ENCODE measurements around the gene FNBP1L. TPM values are rescaled to one million over a fixed set of nuclear protein-coding genes. Genes with fewer than 3 reads are reported as not detected.

The FNBP1L gene
- total RNA-seq = under 1 TPM; 0.17 to 0.21 TPM

DNA sequence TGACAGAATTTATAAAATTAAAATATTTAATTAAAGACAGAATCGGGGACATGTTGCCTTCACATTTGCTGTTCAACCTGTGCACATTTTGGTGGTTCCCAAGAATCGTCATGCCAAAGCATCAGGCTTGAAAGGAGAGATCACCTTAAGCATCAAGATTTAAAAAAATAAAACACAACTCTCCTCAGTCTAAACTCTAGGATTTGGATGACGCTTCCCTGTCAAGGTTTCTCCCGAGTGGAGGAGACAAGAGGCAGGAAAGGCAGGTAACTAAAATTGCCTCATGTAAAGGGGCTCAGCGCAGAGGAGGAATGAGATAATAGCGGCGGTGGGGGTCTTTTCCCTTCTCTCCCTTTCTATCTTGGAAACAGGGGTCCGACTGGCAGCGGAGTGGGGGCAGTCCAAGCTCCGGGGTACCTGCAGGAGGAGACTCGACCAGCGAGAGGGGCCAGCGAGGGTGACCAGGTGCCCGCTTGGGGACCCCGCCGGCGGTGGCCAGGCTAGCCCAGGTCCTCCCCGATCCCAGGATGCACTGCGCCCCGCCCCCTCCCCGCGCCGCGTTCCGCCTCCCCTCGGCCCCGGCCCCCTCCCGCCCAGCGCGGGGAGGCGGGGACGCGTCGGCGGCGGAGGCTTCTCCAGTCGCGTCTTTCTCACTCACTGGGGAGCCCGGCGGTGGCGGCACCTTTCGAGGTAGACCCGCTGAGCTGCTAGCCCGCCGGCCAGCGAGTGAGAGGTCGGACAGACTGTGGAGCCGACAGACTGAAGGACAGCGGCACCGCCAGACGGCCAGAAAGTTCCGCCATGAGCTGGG is at the start of gene FNBP1L:
FNBP1L (plus strand) TSS at position 638 of the 811 bp plus-strand sequence; CDS start at position 802, 164 bp downstream.
- no peak within 1 kb of the TSS for H3K27ac Mint-ChIP-seq
- intact Hi-C loops (cut with micrococcal nuclease) = loop anchor here (2.0 to 10.0 kb wide), 2 partner anchors 103 to 967 kb away; partner anchors contain the start of genes ABCD3 and DR1
- CTCF ChIA-PET = interaction anchor here (0.7 to 1.4 kb wide), 4 partner anchors 14 to 182 kb away, joined by 3 to 5 read pairs (median 4); no protein-coding TSS in a partner anchor
- no peaks in the 10 kb centered on the region for H3K9me3 Mint-ChIP-seq
- H3K4me3 Mint-ChIP-seq = peak within 1 kb of the TSS; percentile 83
- DNase-seq = peak; percentile 59
- peaks cover 42% of the 10 kb centered on the region for H3K27me3 Mint-ChIP-seq (ENCODE audit: low read depth)
- H3K36me3 Mint-ChIP-seq (ENCODE audit: low read depth) = peaks cover 3% of the 10 kb centered on the region
- peaks cover 10% of the 10 kb centered on the region for H3K4me1 Mint-ChIP-seq (ENCODE audit: low read depth)

DNA sequence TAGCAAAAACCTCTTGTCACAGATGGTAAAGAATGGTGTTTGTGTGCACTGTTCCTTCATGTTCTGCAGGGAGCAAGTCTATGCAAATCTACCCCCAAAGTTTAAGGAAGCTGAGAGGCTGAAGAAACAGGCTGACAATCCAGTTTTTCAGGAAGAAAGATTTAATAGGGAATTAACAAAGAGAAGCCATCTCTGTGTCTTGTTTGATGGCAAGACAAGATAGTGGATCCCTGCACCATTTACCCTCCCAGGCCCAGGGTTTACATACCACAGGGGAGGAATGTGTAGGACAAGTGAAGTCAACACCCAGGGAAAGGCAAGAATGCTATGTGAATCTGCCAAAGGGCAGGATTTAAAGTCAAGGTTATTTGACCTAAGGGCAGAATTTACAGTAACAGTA is 48.1 kb upstream of the FNBP1L start:
- no peak for DNase-seq
- intact Hi-C loops (cut with micrococcal nuclease) = no loop called here
- Mint-ChIP-seq H3K36me3 (ENCODE audit: low read depth) (no peaks in the 10 kb centered on the region), H3K27ac (no peak overlapping the region), H3K4me3 (no peak overlapping the region), H3K27me3 (ENCODE audit: low read depth) (no peaks in the 10 kb centered on the region), H3K9me3 (peaks cover 1% of the 10 kb centered on the region), H3K4me1 (ENCODE audit: low read depth) (no peaks in the 10 kb centered on the region)
- CTCF ChIA-PET = no interaction called here

- no peaks in the 10 kb centered on the region for H3K36me3 Mint-ChIP-seq (ENCODE audit: low read depth)
- intact Hi-C loops (cut with micrococcal nuclease) = no loop called here
- H3K9me3 Mint-ChIP-seq = peaks cover 7% of the 10 kb centered on the region
- no peaks in the 10 kb centered on the region for H3K4me1 Mint-ChIP-seq (ENCODE audit: low read depth)
- H3K4me3 Mint-ChIP-seq = no peak overlapping the region
- H3K27me3 Mint-ChIP-seq (ENCODE audit: low read depth) = peaks cover 3% of the 10 kb centered on the region
- CTCF ChIA-PET = no interaction called here
- H3K27ac Mint-ChIP-seq = no peak overlapping the region
- no peak for DNase-seq
Observed at GRCh38 chr1:93408203-93408602, 39.7 kb upstream of the FNBP1L start.

DNA sequence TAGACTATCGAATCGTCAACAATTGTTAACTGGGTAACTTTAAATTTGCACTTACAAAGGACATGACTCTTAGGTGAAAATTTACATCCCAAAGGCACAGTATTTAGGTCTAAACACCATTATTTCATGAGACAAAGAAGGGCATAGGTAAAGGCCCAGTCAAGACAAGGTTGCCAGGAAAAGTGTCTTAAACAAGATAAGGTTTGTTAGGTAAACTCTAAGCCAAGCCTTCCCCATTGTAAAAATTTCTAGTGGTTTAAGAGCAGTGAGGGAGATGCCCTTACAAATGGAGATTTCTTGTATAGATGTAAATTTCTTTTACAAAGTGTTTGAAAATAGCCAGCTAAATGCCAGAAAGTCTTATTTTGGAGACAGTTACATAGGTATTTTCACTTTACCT is 36.9 kb upstream of the FNBP1L start:
- intact Hi-C loops (cut with micrococcal nuclease) = no loop called here
- H3K36me3 Mint-ChIP-seq (ENCODE audit: low read depth) = no peaks in the 10 kb centered on the region
- H3K4me1 Mint-ChIP-seq (ENCODE audit: low read depth) = no peaks in the 10 kb centered on the region
- H3K9me3 Mint-ChIP-seq = peaks cover 7% of the 10 kb centered on the region
- DNase-seq = no peak
- H3K27me3 Mint-ChIP-seq (ENCODE audit: low read depth) = peaks cover 5% of the 10 kb centered on the region
- no peak overlapping the region for H3K4me3 Mint-ChIP-seq
- no peak overlapping the region for H3K27ac Mint-ChIP-seq
- CTCF ChIA-PET = no interaction called here

- DNase-seq = no peak
- H3K27me3 Mint-ChIP-seq (ENCODE audit: low read depth) = peaks cover 2% of the 10 kb centered on the region
- intact Hi-C loops (cut with micrococcal nuclease) = no loop called here
- no peaks in the 10 kb centered on the region for H3K36me3 Mint-ChIP-seq (ENCODE audit: low read depth)
- CTCF ChIA-PET = interaction anchor here (1.8 kb wide), 1 partner anchor 110 kb away, joined by 9 read pairs; no protein-coding TSS in a partner anchor
- H3K4me1 Mint-ChIP-seq (ENCODE audit: low read depth) = no peaks in the 10 kb centered on the region
- H3K27ac Mint-ChIP-seq = no peak overlapping the region
- H3K4me3 Mint-ChIP-seq = no peak overlapping the region
- H3K9me3 Mint-ChIP-seq = no peaks in the 10 kb centered on the region
Observed at GRCh38 chr1:93414749-93415148, 33.2 kb upstream of the FNBP1L start.

GRCh38 chr1:93415296-93415695 is 32.6 kb upstream of the FNBP1L start:
- DNase-seq = no peak
- H3K4me1 Mint-ChIP-seq (ENCODE audit: low read depth) = no peaks in the 10 kb centered on the region
- intact Hi-C loops (cut with micrococcal nuclease) = no loop called here
- no peaks in the 10 kb centered on the region for H3K9me3 Mint-ChIP-seq
- no peaks in the 10 kb centered on the region for H3K36me3 Mint-ChIP-seq (ENCODE audit: low read depth)
- CTCF ChIA-PET = interaction anchor here (0.8 to 1.8 kb wide), 3 partner anchors 12 to 397 kb away, joined by 3 to 9 read pairs (median 4); no protein-coding TSS in a partner anchor
- no peak overlapping the region for H3K27ac Mint-ChIP-seq
- peaks cover 2% of the 10 kb centered on the region for H3K27me3 Mint-ChIP-seq (ENCODE audit: low read depth)
- H3K4me3 Mint-ChIP-seq = no peak overlapping the region

DNA sequence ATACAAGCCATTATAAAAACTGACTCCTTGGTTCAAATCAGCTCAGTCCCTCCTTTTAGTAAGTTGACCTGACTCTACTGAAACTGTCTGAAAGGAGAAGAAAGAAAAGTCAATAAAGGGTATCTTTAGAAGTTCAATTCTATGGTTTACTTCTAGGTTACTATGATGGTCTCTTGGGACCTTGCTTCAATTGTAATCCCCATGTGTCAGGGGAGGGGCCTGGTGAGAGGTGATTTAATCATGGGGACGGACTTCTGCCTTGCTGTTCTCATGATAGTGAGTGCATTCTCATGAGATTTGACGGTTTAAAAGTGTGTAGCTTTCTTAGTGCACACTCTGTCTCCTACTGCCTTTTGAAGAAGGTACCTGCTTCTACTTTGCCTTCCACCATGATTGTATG is 31.7 kb upstream of the FNBP1L start:
- Mint-ChIP-seq H3K36me3 (ENCODE audit: low read depth) (no peaks in the 10 kb centered on the region), H3K9me3 (no peaks in the 10 kb centered on the region), H3K4me3 (no peak overlapping the region), H3K27ac (no peak overlapping the region), H3K27me3 (ENCODE audit: low read depth) (peaks cover 8% of the 10 kb centered on the region), H3K4me1 (ENCODE audit: low read depth) (no peaks in the 10 kb centered on the region)
- no peak for DNase-seq
- intact Hi-C loops (cut with micrococcal nuclease) = no loop called here
- CTCF ChIA-PET = interaction anchor here (1.8 kb wide), 1 partner anchor 112 kb away, joined by 9 read pairs; no protein-coding TSS in a partner anchor

GRCh38 chr1:93419344-93419743 is 28.6 kb upstream of the FNBP1L start:
- peaks cover 5% of the 10 kb centered on the region for H3K27me3 Mint-ChIP-seq (ENCODE audit: low read depth)
- no peaks in the 10 kb centered on the region for H3K9me3 Mint-ChIP-seq
- H3K27ac Mint-ChIP-seq = no peak overlapping the region
- no peaks in the 10 kb centered on the region for H3K4me1 Mint-ChIP-seq (ENCODE audit: low read depth)
- no peak for DNase-seq
- H3K4me3 Mint-ChIP-seq = no peak overlapping the region
- intact Hi-C loops (cut with micrococcal nuclease) = no loop called here
- no peaks in the 10 kb centered on the region for H3K36me3 Mint-ChIP-seq (ENCODE audit: low read depth)
- CTCF ChIA-PET = interaction anchor here (0.6 to 0.8 kb wide), 2 partner anchors 15 to 163 kb away, joined by 3 read pairs; no protein-coding TSS in a partner anchor

- H3K27me3 Mint-ChIP-seq (ENCODE audit: low read depth) = peaks cover 5% of the 10 kb centered on the region
- no peak overlapping the region for H3K4me3 Mint-ChIP-seq
- H3K36me3 Mint-ChIP-seq (ENCODE audit: low read depth) = no peaks in the 10 kb centered on the region
- CTCF ChIA-PET = no interaction called here
- no peaks in the 10 kb centered on the region for H3K4me1 Mint-ChIP-seq (ENCODE audit: low read depth)
- no peaks in the 10 kb centered on the region for H3K9me3 Mint-ChIP-seq
- intact Hi-C loops (cut with micrococcal nuclease) = no loop called here
- no peak for DNase-seq
- H3K27ac Mint-ChIP-seq = no peak overlapping the region
Observed at GRCh38 chr1:93420400-93420799, 27.5 kb upstream of the FNBP1L start.

DNA sequence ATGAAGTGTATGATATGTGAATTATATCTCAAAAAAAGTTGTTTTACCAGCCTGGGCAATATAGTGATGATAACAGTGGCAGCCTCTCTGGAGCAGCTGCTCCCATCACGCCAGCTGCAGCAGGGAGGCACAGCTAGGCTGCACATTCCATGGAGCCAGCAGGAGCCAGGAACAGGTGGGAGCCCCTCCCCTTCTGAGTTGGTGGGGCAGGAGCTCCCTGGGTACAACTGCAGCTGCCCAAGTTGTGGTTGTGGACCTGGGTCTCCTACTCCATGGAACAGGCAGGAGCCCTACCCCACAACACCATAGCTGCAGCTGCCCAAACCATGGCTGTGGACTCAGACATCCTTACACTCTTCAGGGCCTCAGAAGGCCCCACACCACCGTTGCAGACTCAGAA is 21.7 kb upstream of the FNBP1L start:
- Mint-ChIP-seq H3K36me3 (ENCODE audit: low read depth) (no peaks in the 10 kb centered on the region), H3K9me3 (no peaks in the 10 kb centered on the region), H3K4me3 (no peak overlapping the region), H3K27me3 (ENCODE audit: low read depth) (peaks cover 2% of the 10 kb centered on the region), H3K27ac (no peak overlapping the region), H3K4me1 (ENCODE audit: low read depth) (no peaks in the 10 kb centered on the region)
- CTCF ChIA-PET = no interaction called here
- no peak for DNase-seq
- intact Hi-C loops (cut with micrococcal nuclease) = no loop called here

- no peak overlapping the region for H3K4me3 Mint-ChIP-seq
- H3K27ac Mint-ChIP-seq = no peak overlapping the region
- no peaks in the 10 kb centered on the region for H3K4me1 Mint-ChIP-seq (ENCODE audit: low read depth)
- H3K36me3 Mint-ChIP-seq (ENCODE audit: low read depth) = no peaks in the 10 kb centered on the region
- no peak for DNase-seq
- H3K9me3 Mint-ChIP-seq = no peaks in the 10 kb centered on the region
- CTCF ChIA-PET = interaction anchor here (0.7 to 1.9 kb wide), 5 partner anchors 9 to 124 kb away, joined by 3 to 4 read pairs (median 4); no protein-coding TSS in a partner anchor
- peaks cover 2% of the 10 kb centered on the region for H3K27me3 Mint-ChIP-seq (ENCODE audit: low read depth)
- intact Hi-C loops (cut with micrococcal nuclease) = no loop called here
Observed at GRCh38 chr1:93427656-93428055, 20.3 kb upstream of the FNBP1L start.

DNA sequence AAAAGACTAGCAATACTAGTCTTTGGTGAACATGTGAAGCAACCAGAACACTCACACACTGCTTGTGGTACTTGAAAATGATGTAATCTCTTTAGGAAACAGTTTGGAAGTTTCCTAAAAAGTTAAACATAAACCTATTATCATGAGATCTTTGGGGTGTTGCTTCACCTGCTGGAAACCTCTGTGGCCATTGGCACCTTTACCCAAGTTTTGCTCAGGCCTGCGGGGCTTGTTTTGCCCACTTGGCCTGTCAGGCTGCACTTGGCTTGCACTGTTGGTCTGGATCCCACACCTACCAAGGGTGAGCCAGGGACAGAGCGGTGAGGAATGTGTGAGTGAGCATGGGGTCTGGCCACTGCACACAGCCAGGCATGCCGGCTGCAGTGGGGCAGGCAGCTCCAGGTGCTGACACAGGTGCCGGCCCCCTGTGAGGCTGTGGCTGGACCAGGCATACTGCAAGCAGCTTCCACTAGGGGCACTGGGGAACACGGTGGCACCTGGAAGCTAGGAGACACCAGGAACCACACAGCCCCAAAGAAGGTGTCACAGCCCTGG is 14.4 kb upstream of the FNBP1L start:
- Mint-ChIP-seq H3K27ac (no peak overlapping the region), H3K36me3 (ENCODE audit: low read depth) (no peaks in the 10 kb centered on the region), H3K4me3 (no peak overlapping the region), H3K9me3 (no peaks in the 10 kb centered on the region), H3K4me1 (ENCODE audit: low read depth) (no peaks in the 10 kb centered on the region), H3K27me3 (ENCODE audit: low read depth) (peaks cover 2% of the 10 kb centered on the region)
- intact Hi-C loops (cut with micrococcal nuclease) = no loop called here
- CTCF ChIA-PET = interaction anchor here (0.6 to 1.7 kb wide), 8 partner anchors 9 to 283 kb away, joined by 3 to 10 read pairs (median 4); partner anchors contain the start of gene FNBP1L
- no peak for DNase-seq

All from activated naive CD4-positive, alpha-beta T cell treated with anti-CD3 and anti-CD28 coated beads for 36 hours (primary cell).